A549 (cell line): ENCODE measurements around the gene MPDU1. TPM values are rescaled to one million over a fixed set of nuclear protein-coding genes. Genes with fewer than 3 reads are reported as not detected.
A peak's percentile ranks its signal among the peaks of the same experiment; 100 is the strongest.

Experiments used
- ATAC-seq, 2 experiments: fragments of 200-7000 bp in 1 of 2; fragments of >200 bp in 1 of 2; cut with Nextera tagmentation in 1 of 2; cut with Tn5 transposase in 1 of 2; 3 replicates each; pipeline versions ENCODE4 v1.8.0 to v1.9.1; 2018 to 2020; ENCODE audit warnings: mild to moderate bottlenecking in 1 of 2, moderate library complexity in 1 of 2
- CTCF ChIA-PET: fragments of 300-600 bp; sonication (Branson Sonifier 250); formaldehyde crosslinking; extraction: SDS; loops from one replicate; lab custom pipeline; 2021; ENCODE audit warnings: antibody characterized with exemption, inconsistent platforms; lab: Yijun Ruan, JAX
- POLR2A ChIA-PET: fragments of 350-600 bp; formaldehyde crosslinking; extraction: SDS; loops from one replicate; lab custom pipeline; 2021; ENCODE audit warnings: antibody characterized with exemption, inconsistent platforms; lab: Yijun Ruan, JAX
- DNase-seq, 2 experiments: peaks; one replicate each; pipeline versions ENCODE4 v3.0.0 to v3.0.0-alpha.2; 2011 to 2016; ENCODE audit warnings: low read depth in 1 of 2, low spot score in 1 of 2
- FAIRE-seq: peaks from 2 replicates; lab custom pipeline; 2011; peaks lifted over from hg19 to GRCh38; lab: Jason Lieb, UNC
- H3K27ac ChIP-seq, 2 experiments: fragments of >200 bp; sonication (Bioruptor Twin); formaldehyde crosslinking; 3 replicates each; pipeline ENCODE4 v1.5.1; 2016 to 2017
- H3K4me1 ChIP-seq: fragments of >200 bp; sonication (Bioruptor Twin); formaldehyde crosslinking; 3 replicates; pipeline ENCODE4 v1.6.1; 2016
- H3K4me2 ChIP-seq: fragments of >200 bp; sonication (Bioruptor Twin); formaldehyde crosslinking; 3 replicates; pipeline ENCODE4 v1.6.1; 2016
- H3K4me3 ChIP-seq: fragments of >200 bp; sonication (Bioruptor Twin); formaldehyde crosslinking; 3 replicates; pipeline ENCODE4 v1.5.1; 2016
- H3K9me3 ChIP-seq: fragments of >200 bp; sonication (Bioruptor Twin); formaldehyde crosslinking; 3 replicates; pipeline ENCODE4 v1.6.1; 2016
- BCL3 ChIP-seq: fragments of >200 bp; sonication (Bioruptor Twin); formaldehyde crosslinking; IDR thresholded peaks from 3 replicates; pipeline ENCODE4 v1.6.1; 2016
- BHLHE40 ChIP-seq: IDR thresholded peaks from 2 replicates; pipeline ENCODE4 v1.6.1; 2012; ENCODE audit warnings: low read depth, low read length, inconsistent platforms
- CBX2 ChIP-seq: fragments of 200-600 bp; sonication (generic); IDR thresholded peaks from 2 replicates; pipeline ENCODE4 v1.6.1; 2016; ENCODE audit warnings: low read depth, mild to moderate bottlenecking, borderline replicate concordance
- CEBPB ChIP-seq, 2 experiments: fragments of >200 bp in 1 of 2; sonication (Bioruptor Twin) in 1 of 2; formaldehyde crosslinking in 1 of 2; IDR thresholded peaks; 2 replicates each; pipeline ENCODE4 v1.6.1; 2012 to 2016
- CHD2 ChIP-seq: fragments of 150-350 bp; IDR thresholded peaks from 2 replicates; pipeline ENCODE4 v1.6.1; 2014; ENCODE audit warnings: low read length; ENCODE audit not compliant: partially characterized antibody
- E2F6 ChIP-seq: IDR thresholded peaks from 2 replicates; pipeline ENCODE4 v1.6.1; 2012; ENCODE audit warnings: low read depth, borderline replicate concordance
- EP300 ChIP-seq, 2 experiments: fragments of >200 bp; sonication (Bioruptor Twin); formaldehyde crosslinking; IDR thresholded peaks; 2 replicates in 1 of 2; 3 replicates in 1 of 2; pipeline ENCODE4 v1.6.1; 2016 to 2017
- HES2 ChIP-seq: fragments of >200 bp; sonication (Bioruptor Twin); formaldehyde crosslinking; IDR thresholded peaks from 2 replicates; pipeline ENCODE4 v1.6.1; 2016
- HEYL ChIP-seq: fragments of 250-450 bp; sonication (Bioruptor Pico); IDR thresholded peaks from 2 replicates; pipeline ENCODE4 v1.8.0; 2021; ENCODE audit warnings: mild to moderate bottlenecking, moderate library complexity
- HOXB5 ChIP-seq: fragments of 250-450 bp; sonication (Bioruptor Pico); IDR thresholded peaks from 2 replicates; pipeline ENCODE4 v1.5.0; 2020; ENCODE audit warnings: mild to moderate bottlenecking, moderate library complexity
- JUN ChIP-seq, 2 experiments: fragments of >200 bp; sonication (Bioruptor Twin); formaldehyde crosslinking; IDR thresholded peaks; 2 replicates in 1 of 2; 3 replicates in 1 of 2; pipeline ENCODE4 v1.6.1; 2016 to 2017
- KDM1A ChIP-seq: fragments of 200-600 bp; sonication (generic); IDR thresholded peaks from 2 replicates; pipeline ENCODE4 v1.6.1; 2016; ENCODE audit warnings: low read depth, mild to moderate bottlenecking
- NR3C1 ChIP-seq: fragments of >200 bp; sonication (Bioruptor Twin); formaldehyde crosslinking; IDR thresholded peaks from 3 replicates; pipeline ENCODE4 v1.6.1; 2017
- PBX3 ChIP-seq: IDR thresholded peaks from 2 replicates; pipeline ENCODE4 v1.6.1; 2012
- PHF8 ChIP-seq: fragments of 200-600 bp; sonication (generic); IDR thresholded peaks from 2 replicates; pipeline ENCODE4 v1.6.1; 2016; ENCODE audit warnings: low read depth, mild to moderate bottlenecking, antibody characterized with exemption, moderate library complexity, borderline replicate concordance
- POLR2A ChIP-seq: IDR thresholded peaks from 2 replicates; pipeline ENCODE4 v1.6.1; 2012; ENCODE audit warnings: mild to moderate bottlenecking, low read length
- RAD21 ChIP-seq, 2 experiments: fragments of >200 bp in 1 of 2; sonication (Bioruptor Twin) in 1 of 2; formaldehyde crosslinking in 1 of 2; IDR thresholded peaks in 1 of 2; conservative IDR thresholded peaks in 1 of 2; 2 replicates in 1 of 2; 3 replicates in 1 of 2; pipeline ENCODE4 v1.6.1; 2012 to 2018; ENCODE audit warnings: inconsistent platforms in 1 of 2
- RFX5 ChIP-seq: fragments of 450-650 bp; IDR thresholded peaks from 2 replicates; pipeline ENCODE4 v1.7.1; 2014; ENCODE audit warnings: antibody characterized with exemption, mild to moderate bottlenecking, moderate library complexity
- RNF2 ChIP-seq: fragments of 200-600 bp; sonication (generic); IDR thresholded peaks from 2 replicates; pipeline ENCODE4 v1.6.1; 2016; ENCODE audit warnings: low read depth, mild to moderate bottlenecking, antibody characterized with exemption, moderate library complexity, borderline replicate concordance
- SMC3 ChIP-seq: fragments of >200 bp; sonication (Bioruptor Twin); formaldehyde crosslinking; IDR thresholded peaks from 3 replicates; pipeline ENCODE4 v1.6.1; 2018; ENCODE audit warnings: inconsistent platforms
- SREBF2 ChIP-seq: fragments of 450-650 bp; IDR thresholded peaks from 2 replicates; pipeline ENCODE4 v1.6.1; 2014; ENCODE audit warnings: mild to moderate bottlenecking, moderate library complexity
- TP53 ChIP-seq: fragments of 250-450 bp; sonication (Bioruptor Pico); IDR thresholded peaks from 2 replicates; pipeline ENCODE4 v1.5.0; 2021; ENCODE audit warnings: mild to moderate bottlenecking, moderate library complexity
- ZSCAN20 ChIP-seq: fragments of 250-450 bp; sonication (Bioruptor Pico); IDR thresholded peaks from 2 replicates; pipeline ENCODE4 v1.8.0; 2022; ENCODE audit warnings: mild to moderate bottlenecking, moderate library complexity
- WGBS: methylation state at CpG from one replicate; pipeline ENCODE4 v1.1.6; 2017; ENCODE audit errors: missing lambda C conversion rate; 5-methylcytosine and 5-hydroxymethylcytosine counted together
- polyA plus RNA-seq, 4 experiments: library from polyadenylated mRNA; depleted of rRNA in 3 of 4; stranded (reverse); fragments of >200 nt; fragmentation: RNase III in 1 of 4; extraction: RNeasy Plus Mini Kit Qiagen cat#74134 plus additional on column Dnase treatment in 1 of 4; gene quantifications; 2 replicates in 3 of 4; 3 replicates in 1 of 4; pipeline ENCODE4 v1.2.3, GENCODE V29; 2011 to 2017

MPDU1 gene
- polyA plus RNA-seq, 2 of the 4 experiments (the other 2 are of a cell fraction), result 134 to 148 TPM

- Histone ChIP-seq H3K4me2 (peak within 1 kb of the TSS; percentile 95), H3K9me3 (no peaks in the 10 kb centered on the region), H3K4me1 (peaks cover 10% of the 10 kb centered on the region; the same call in 2 of the 3 replicates), H3K4me3 (peak within 1 kb of the TSS; percentile 85), H3K27ac (peak within 1 kb of the TSS; percentile 93 to 94)
- 4% methylated on average over 43 of the region's 54 CpGs for WGBS
- DNase-seq (peak; percentile 94 to 99), FAIRE-seq (peak; percentile 70), ATAC-seq (peak; percentile 91 to 94)
- CTCF ChIA-PET, result interaction anchor here (0.6 to 14.2 kb wide), 19 partner anchors 6 to 363 kb away, joined by 3 to 130 read pairs (median 5); partner anchors contain the start of genes ATP1B2, FXR2, MPDU1 and SHBG
- POLR2A ChIA-PET, result interaction anchor here (0.6 to 2.7 kb wide), 12 partner anchors 13 to 749 kb away, joined by 3 to 81 read pairs (median 5); partner anchors contain the start of genes ATP1B2, CD68, FXR2 and KRABD2
- peak; percentile 95 for TF ChIP-seq PHF8
- 0 out of 2 replicates have a peak, but pooled peaks have one; percentile 36 for TF ChIP-seq E2F6
- no peak for TF ChIP-seq HEYL (CRISPR knock-in tag)
- TF ChIP-seq CHD2, result no peak
- no peak for TF ChIP-seq HES2
- TF ChIP-seq SREBF2, result no peak
- TF ChIP-seq BHLHE40, result no peak
- no peak for TF ChIP-seq TP53
- no peak for TF ChIP-seq CBX2
- TF ChIP-seq JUN (IDR thresholded peaks at IDR 0.05), result peak; percentile 71 to 81; a peak in 4 of 5 replicates
- peak; percentile 77 for TF ChIP-seq POLR2A
- TF ChIP-seq RAD21 (conservative IDR thresholded peaks at IDR 0.05 in 1 of 2, IDR thresholded peaks at IDR 0.05 in 1 of 2), result 0 out of 5 replicates have a peak, but pooled peaks of 1 of the 2 experiments have one; percentile 17
- no peak for TF ChIP-seq CEBPB (IDR thresholded peaks at IDR 0.05)
- peak; percentile 57; the same call in 1 of the 3 replicates for TF ChIP-seq BCL3
- TF ChIP-seq NR3C1, result no peak
- TF ChIP-seq ZSCAN20 (CRISPR knock-in tag), result no peak
- 0 out of 3 replicates have a peak, but pooled peaks have one; percentile 8 for TF ChIP-seq SMC3
- TF ChIP-seq HOXB5 (CRISPR knock-in tag), result no peak
- TF ChIP-seq, all 56 proteins: peak for 7
These were observed 43.8 kb downstream of the MPDU1 start, which contains the start of gene SAT2 for GRCh38 chr17:7627250-7628121. Gene SAT2 (minus strand): TSS chr17:7627821. CDS start chr17:7627635, 186 bp downstream.

- POLR2A ChIA-PET, result interaction anchor here (0.6 to 1.8 kb wide), 3 partner anchors 18 to 57 kb away, joined by 3 to 7 read pairs (median 3); partner anchors contain the start of gene TP53
- TF ChIP-seq PHF8 (no peak), KDM1A (no peak), RNF2 (no peak), EP300 (IDR thresholded peaks at IDR 0.05) (no peak), PBX3 (no peak), RFX5 (no peak)
- H3K27ac ChIP-seq, result peak within 1 kb of the TSS in 1 of 2 experiments; percentile 9; a peak in 1 of 6 replicates
These were observed 46.4 kb downstream of the MPDU1 start, which contains the start of gene SHBG for GRCh38 chr17:7629939-7630571. Gene SHBG (plus strand): TSS chr17:7630135. CDS start chr17:7630173, 38 bp downstream.

More at GRCh38 chr17:7629939-7630571, 46.4 kb downstream of the MPDU1 start, which contains the start of gene SHBG:
- peaks cover 10% of the 10 kb centered on the region; the same call in 2 of the 3 replicates for H3K4me1 ChIP-seq
- no peak within 1 kb of the TSS for H3K4me2 ChIP-seq
- 85% methylated on average over 13 of the region's 13 CpGs for WGBS
- CTCF ChIA-PET, result interaction anchor here (1.3 to 8.2 kb wide), 6 partner anchors 10 to 412 kb away, joined by 3 to 191 read pairs (median 58); partner anchors contain the start of genes FXR2, TP53 and WRAP53
- DNase-seq (no peak), FAIRE-seq (no peak), ATAC-seq (no peak)
- H3K4me3 ChIP-seq, result no peak within 1 kb of the TSS
- H3K9me3 ChIP-seq, result no peaks in the 10 kb centered on the region
